Bone marrow (tissue), 2 donors: ENCODE results near the gene MPZ.
"Not testable (repeated sequence)": the region's sequence is repeated elsewhere in the genome, so short reads cannot be mapped to it uniquely, and the experiment has no call there.

Experiments
- DNase-seq, 2 donors: peaks; one replicate each; lab custom pipeline; 2025; lab: John Stamatoyannopoulos, UW

MPZ gene

DNA sequence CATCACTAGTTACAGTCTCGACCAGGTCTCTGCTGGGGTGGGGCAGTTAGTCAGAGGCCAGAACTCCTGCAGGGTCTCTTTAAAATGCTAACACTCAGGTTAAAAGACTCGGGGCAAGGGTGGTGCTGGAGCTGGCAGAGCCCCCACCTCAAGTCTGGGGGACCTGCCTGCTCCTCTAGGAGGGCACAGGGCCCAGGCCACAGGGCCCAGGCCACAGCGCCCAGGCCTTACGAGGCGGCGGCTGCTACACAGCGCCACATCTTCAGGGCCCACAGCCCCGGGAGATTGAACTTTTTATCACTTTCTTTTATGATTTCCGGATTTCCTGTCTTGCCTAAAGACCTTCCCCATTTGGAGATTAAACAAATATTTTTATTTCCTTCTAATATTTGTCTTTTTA lies 10.4 kb downstream of the MPZ start:
- no peak for DNase-seq

DNA sequence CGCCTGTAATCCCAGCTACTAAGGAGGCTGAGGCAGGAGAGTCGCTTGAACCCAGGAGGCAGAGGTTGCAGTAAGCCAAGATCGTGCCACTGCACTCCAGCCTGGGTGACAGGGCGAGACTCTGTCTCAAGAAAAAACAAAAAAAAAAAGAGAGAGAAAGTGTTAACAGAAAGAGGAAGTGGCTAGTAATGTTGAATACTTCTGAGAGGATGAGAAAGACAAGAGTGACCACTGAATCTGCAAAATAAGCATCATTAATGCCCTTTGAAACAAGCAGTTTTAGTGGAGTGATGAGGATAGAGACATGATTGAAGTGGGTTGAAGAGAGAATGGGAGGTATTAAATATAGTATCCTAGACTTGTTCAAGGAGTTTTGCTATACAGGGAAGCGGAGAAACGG lies 11.7 kb downstream of the MPZ start:
- DNase-seq = no peak

DNA sequence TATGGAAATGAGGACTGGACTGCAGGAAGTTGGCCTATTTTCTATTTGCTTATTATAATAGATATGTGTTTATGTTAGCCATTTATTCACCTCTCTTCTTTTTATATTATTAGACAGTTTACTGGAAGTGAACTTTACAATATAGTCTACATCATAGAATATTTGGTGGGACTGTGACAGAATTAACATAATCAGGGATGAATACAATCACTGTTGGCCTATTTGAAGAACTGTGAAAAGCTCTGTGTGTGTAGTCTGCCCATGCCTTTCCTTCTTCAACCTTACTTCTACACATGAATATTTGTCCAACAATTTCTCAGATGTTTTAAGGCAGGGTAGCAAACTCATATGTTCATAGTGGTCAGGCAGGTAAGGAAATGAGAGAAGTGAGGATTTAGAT lies 12.4 kb downstream of the MPZ start:
- no peak for DNase-seq

- no peak for DNase-seq
These were observed 19.0 kb downstream of the MPZ start for GRCh38 chr1:161290779-161291178.

DNA sequence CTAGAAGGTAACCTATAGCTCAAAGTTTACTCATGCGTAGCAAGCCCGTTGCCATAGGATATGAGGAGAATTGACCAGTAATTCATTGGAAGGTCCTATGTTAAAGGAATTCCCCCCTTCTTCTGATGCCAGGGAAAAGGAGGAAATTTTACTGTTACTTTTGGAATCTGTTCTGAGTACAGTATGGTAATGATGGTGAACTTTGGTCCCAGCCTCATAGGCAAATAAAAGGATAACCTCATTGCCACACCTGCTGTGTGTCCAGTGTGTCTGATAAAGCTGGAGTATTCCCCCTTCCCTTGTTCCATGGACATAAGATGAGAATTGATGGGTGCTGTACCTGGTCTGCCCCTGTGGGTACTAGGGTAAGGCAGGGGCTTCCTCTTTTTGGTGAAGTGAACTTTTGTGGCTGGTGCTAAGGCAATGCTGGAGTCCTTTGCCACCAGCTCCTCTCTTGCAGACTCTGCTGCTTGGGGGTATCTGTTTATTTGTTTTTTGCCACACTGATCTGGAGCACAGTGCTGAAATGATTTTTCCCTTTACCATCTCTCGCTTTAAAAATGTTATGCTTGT lies 22.2 kb downstream of the MPZ start:
- no peak for DNase-seq

DNA sequence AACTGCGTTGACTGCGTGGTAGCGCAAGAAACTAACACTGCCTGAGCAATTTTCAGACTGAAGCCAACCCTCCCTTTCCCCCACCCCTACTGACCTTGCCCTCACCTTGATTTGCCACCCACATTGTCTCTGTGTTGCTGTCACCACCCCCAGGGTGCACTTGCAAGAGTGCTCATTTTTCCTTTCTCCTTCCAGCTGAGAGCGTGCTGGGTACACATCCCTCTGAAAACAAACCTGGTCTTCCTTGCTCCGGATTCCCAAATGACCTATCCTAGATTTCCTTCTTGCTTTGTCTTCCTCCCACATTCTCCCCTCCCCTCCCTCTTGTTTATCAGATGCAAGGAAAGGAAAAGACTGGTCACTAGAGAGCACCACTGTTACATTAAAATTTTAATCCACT lies 24.2 kb downstream of the MPZ start:
- no peak for DNase-seq

DNA sequence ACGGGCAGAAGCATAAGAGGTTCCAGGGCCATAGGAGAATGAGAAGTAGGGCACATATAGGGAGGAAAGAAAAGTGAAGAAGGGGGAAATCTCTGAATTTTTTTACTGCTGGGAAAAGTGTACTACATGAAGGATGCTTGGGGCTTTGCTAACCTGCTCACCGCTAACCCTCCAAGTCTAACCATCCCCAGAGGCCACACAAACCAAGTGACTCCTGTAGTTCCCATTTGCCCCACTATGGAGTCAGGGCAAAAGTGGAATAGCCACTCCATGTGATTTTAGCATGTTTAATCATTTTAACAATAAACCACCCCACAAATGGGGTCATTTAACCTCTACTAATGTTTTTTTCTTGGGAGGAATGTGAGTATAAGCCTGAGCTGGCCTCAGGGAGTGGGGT lies 24.7 kb downstream of the MPZ start:
- DNase-seq = no peak

DNA sequence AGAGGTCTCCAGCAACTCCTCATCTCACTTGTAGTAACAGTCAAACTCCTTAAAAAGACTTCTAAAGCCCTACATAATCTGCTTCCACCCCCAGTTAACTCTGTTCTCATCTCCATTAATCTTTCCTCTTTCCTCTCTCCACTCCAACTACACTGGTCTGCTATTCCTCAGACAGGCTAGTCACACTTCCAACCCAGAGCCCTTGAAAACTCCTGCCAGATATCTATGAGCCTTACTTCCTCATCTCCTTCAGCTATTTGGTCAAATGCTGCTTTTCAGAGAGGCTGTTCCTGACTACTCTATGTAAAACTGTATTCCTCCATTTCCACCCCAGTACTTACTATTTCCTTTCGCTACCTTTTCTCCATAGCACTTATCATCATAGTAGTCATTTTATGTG lies 26.8 kb downstream of the MPZ start:
- DNase-seq = no peak

GRCh38 chr1:161274874-161275273 lies 34.9 kb downstream of the MPZ start:
- no peak for DNase-seq

DNA sequence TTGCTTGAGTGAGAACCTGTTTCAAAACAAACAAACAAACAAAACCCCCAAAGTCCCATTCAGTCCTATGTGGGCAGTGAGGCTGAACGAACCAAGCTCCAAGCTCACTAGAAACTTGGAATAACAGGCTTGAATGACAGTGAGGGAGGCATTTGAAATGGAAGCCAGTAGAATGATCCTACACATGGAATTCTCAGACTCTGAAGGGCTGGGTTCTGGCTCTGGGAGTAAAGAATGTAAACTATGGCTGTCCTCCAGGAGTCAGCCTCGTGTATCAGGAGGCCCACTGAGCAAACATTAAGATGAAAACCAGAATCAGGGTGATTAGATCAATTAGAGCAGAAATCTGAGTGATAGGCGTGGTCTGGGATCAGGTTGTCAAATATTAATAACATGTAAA lies 36.4 kb downstream of the MPZ start:
- DNase-seq = no peak

DNA sequence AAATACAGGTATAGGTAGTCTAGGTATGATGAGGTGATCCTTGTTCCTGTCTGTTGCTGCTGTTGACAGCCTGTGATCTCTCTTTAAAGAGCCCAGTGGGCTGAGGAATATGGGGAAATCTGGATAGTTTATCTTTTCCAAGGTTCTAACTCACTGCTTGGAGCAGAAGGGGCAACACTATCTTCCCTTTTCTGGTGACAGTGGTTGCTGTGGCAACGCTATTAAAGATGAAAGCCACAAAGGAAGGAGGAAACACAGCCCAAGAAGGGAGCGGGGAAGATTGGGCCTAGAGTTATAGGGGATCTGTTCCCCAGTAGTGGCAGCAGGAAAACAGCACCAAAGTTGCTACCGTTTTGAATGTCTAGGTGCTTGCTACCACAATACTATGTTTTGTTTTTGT lies 42.4 kb downstream of the MPZ start:
- peak in 1 of 2 donors; percentile 60 for DNase-seq

GRCh38 chr1:161266836-161267235 lies 42.9 kb downstream of the MPZ start:
- no peak for DNase-seq

DNA sequence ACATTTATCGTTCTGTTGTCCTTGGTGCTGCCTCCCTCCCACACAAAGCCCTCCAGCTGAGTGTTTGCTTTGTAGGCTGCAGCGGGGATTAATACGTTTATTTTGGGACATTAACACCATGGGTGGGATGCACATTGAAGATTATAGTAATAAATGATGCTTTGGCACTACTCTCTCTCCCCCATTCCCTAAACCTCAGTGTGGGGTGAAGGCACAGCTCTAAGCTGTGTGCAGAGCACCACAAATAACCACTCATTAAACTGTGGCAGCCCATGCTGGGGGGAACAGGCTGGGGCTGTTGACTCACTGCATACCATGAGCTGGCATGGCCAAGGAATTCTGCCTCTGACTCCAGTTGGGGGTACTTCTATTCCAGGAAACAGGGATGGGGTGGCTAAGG lies 43.6 kb downstream of the MPZ start:
- DNase-seq = no peak

DNA sequence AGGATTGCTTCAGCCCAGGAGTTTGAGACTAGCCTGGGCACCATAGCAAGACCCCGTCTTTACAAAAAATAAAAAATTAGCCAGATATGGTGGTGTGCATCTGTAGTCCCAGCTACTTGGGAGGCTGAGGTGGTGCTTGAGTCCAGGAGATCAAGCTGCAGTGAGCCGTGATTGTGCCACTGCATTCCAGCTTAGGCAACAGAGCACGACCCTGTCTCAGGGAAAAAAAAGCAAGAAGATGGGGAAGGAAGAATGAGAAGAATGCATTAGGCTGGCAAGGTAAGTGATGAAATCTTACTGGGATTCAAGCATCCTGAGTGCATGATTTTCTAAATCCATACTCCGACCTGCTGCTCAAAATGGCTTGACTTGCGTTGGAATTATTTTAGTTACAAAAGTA lies 44.5 kb downstream of the MPZ start:
- DNase-seq = no peak

- DNase-seq = no peak
These were observed 48.2 kb downstream of the MPZ start for GRCh38 chr1:161261261-161262235.

DNA sequence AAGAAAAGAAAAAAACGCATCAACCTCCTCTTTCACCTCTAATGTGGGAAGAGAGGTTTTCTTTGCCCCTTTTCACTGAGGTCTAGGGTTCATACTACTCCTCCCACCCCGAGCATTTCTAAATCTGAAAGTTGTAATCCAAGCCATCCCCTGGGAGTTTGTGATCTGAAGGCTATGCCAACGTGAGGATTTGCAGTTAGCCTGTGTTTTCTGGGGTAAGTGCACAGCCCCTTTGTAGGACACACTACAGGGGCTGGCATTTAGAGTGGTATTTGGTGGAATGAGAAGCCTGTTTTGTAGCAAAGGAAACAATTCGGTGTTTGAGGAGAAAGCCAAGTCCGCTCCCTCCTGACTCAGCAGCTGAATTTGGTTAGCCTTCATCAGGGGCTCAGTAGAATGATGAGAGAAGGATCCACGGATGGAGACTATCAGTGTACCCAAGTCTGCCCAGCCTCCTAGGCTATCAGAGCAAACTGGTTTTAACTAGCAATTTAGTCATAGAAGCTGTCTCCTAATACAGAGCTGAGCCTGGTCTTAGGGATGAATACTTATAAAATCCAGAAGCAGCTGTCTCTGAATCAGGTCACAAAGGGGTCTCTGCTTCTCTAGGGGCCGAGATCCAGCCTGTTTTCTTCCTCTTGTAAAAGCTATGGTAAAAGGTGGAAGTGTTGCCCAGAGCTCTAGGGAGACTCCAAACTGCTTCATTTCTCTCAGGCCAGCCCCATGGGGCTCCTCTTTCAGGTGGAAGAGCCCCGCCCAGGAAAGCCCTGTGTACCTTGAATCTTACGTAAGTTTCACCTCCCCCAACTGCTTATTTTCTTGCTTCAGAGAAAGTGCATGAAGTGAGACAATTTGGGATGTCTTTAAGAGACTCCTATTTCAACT lies 49.1 kb downstream of the MPZ start:
- DNase-seq = no peak

- no peak for DNase-seq
These were observed 50.0 kb downstream of the MPZ start for GRCh38 chr1:161259765-161260164.

- DNase-seq = no peak
These were observed 50.4 kb downstream of the MPZ start for GRCh38 chr1:161259345-161259702.

- no peak for DNase-seq
These were observed 51.1 kb downstream of the MPZ start, which contains the start of gene PCP4L1 for GRCh38 chr1:161258439-161259344. Gene PCP4L1 (plus strand): TSS chr1:161258745. CDS start chr1:161258975, 230 bp downstream.

GRCh38 chr1:161257109-161257508 lies 52.7 kb downstream of the MPZ start:
- not testable (repeated sequence) for DNase-seq

- not testable (repeated sequence) for DNase-seq
These were observed 53.7 kb downstream of the MPZ start for GRCh38 chr1:161255955-161256520.
